Superior temporal gyrus (tissue), 1 donor: ENCODE measurements around the gene ARTN.

Source experiments
- DNase-seq: peaks from one replicate; pipeline ENCODE4 v3.0.0-alpha.2; 2016; ENCODE audit errors: extremely low spot score

The ARTN gene

DNA sequence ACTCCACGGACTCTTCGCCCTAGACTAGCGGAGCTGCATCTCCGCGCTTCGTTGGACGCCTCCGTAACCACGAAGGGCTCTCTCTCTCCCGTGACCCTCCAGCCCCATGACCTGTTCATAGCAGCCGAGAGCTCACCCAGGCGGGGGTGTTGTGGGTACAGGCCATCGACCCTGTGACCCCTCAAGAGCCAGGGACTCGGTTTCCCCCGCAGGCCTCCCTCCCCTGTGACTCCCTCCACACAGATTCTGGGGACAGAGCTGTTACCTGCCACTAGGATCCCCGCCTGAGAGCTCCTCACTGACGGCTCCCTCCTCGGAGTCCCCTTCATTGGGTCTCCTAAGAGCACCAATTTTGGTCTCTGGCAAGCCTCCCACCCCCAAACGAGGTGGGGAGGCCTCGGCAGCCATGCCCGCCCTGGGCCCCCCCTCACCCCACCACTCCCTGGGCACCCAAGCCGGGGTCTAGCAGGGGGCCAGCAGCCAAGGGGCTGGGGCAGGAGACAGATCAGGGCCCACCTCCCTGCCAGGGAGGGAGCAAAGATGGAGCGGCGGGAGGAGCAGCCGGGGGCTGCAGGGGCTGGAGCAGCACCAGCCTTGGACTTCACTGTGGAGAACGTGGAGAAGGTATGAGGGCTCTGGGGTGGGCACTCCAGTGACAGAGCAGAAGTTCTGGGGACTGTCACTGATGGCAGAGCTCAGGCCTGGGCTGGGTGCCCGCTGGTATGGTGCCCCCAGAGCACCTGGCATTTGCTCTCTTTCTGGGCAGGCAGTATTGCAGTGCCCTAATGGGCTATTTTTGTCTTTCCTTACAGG lies 13.7 kb downstream of the ARTN start:
- DNase-seq = no peak

DNA sequence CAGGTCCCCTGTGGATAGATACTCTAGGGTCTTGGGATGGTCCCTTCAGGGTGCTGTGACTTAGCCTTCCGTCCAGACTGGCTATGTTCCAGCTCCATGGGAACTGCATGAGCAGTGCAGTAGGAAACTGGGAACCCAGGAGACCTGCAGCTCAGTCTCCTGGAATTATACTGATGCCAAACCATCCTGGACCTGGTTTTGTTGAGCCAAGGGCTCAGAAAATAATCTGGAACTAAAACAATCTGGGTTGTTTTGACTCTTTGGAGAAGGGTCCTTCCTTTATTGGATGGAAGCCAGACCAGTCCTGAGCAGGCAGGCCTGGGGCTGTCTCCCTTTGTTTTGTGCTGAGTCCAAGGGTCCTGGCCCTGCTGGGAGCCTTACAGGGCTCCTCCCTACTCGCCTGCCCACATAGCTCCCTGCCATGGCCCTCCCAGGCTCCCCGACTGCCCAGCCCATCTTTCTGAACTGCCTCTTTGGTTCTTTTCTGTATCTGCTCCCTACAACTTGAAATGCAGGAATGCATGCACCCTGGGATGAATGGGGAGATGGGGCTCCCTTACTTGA lies 14.4 kb downstream of the ARTN start:
- DNase-seq = peak; percentile 53

DNA sequence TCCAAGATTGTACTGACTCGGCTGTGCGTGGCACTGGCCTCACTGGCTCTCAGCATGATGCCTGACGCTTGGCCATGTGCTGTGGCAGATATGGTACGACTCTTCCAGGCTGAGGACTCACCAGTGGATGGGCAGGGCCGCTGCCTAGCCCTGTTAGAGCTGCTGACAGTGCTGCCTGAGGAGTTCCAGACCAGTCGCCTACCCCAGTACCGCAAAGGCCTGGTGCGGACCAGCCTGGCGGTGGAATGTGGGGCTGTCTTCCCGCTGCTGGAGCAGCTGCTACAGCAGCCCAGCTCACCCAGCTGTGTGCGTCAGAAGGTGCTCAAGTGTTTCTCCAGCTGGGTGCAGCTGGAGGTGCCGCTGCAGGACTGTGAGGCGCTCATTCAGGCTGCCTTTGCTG lies 16.1 kb downstream of the ARTN start:
- DNase-seq = no peak

DNA sequence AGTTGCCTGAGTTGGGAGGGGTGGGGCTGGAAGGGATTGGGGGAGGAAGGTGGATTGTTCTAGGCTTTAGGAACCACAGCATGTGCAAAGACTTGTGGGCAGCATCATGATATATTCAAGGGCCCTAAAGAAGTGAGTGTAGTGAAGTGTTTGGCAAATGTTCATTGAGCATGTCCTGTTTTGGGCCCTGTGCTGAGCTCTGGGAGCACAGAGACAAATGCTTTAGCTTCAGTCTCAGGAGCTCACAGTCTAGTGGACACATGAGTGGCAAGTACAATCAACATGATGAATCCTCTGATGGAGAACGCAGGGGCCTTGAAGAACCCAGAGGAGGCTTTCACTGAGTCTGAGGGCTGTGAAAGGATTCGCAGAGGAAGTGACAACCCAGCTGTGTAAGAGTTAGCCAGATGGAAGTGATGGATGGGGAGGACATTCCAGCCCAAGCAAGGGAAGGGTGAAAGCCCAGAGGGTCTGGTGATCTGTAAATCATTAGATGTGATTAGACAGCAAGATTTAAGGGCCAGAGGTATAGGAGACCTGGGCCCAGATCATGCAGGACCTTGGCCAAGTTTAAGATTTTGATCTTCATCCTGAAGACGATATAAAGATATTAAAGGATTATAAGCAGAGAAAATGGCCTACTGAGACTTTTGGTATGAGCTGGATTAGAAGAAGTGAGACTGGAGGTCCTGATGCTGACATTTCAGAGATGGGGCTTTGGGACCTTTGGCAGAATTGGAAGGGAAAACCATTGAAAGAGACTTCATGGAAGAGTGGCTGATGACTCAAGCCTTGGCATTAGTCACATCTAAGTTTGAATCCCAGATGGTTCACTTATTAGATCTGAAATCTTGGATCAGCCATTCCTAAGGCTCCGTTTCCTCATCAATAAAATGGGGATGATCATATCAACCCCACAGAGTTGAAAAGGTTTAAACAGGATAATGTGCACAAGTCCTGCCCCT lies 17.7 kb downstream of the ARTN start:
- no peak for DNase-seq

DNA sequence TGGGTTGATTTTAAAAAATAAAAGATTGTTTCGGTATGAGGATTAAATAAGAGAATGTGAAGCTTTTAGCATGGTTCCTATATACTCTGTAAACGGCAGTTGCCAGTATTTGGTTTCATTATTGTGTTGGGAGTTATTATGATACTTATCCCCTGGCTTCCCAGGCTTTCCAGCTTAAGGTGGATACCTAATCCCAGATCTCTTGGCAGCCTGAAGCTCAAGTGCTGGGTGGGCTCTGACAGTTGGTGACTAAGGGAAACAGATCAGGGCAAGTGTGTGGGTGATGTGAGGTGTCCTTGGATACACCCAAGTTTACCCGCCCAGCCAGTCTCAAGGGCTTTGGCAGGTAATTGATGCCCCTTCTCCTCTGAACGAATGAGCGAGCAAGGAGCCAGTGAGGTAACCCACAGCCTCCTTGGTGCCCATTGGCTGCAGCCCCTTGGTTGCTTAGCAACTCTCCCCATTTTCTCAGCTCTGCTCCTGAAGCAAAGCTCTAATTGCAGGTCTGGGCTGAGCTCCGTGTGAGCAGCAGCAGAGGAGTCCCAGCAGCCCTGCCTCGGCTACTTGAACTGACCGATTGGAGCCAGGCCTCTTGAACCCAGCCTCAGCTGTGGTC lies 19.2 kb downstream of the ARTN start:
- peak; percentile 62 for DNase-seq

DNA sequence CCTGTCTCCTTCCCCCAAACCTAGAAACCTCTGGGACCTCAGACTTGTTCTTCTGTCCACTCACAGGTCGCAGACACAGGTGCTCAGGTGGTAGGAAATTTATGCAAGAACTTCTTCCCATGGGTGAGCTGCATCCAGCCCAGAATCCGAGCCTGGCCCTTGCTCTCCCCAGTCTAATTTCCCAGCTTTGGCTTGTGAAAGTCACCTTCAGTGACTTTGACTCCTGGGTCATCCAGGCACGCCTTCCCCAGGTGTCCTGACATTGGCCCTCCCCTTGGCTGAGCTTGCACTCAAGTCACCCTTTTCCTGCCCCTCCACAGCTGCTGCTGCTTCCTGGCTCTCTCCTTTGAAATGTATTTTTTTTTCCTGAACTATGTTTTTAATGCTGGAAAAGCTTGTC lies 19.8 kb downstream of the ARTN start:
- DNase-seq = no peak

DNA sequence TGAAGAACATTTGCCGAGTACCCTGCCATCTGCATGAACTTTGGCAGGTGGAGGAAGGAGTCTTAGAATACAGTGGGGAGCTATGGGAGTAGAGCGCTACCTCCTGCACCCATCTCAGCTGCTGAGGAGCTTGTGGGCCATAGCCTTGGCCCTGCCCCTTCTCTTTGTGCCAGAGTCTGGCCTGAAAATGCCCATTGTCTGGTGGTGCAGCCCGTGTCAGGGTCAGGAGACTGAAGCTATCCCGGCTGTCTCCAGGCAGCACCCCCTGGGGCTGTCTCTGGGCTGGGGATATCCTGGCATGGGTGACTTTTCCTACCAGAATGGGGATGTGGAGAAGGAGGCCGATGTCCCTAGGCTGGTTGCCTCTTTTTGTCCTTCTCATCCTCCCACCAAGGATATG lies 20.4 kb downstream of the ARTN start:
- peak; percentile 94 for DNase-seq

DNA sequence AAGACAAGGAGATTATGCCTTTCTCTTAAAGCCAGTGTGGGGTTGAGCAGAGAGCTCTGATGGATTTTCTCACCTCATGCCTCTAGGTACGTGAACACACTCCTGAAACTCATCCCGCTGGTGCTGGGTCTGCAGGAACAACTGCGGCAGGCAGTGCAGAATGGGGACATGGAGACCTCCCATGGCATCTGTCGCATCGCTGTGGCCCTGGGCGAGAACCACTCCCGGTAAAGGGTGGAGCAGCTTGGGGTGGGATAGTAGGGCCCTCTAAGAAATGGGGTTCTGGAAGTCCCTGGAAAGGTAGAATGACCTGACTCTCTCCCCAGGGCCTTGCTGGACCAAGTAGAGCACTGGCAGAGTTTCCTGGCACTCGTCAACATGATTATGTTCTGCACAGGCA lies 22.6 kb downstream of the ARTN start:
- no peak for DNase-seq

DNA sequence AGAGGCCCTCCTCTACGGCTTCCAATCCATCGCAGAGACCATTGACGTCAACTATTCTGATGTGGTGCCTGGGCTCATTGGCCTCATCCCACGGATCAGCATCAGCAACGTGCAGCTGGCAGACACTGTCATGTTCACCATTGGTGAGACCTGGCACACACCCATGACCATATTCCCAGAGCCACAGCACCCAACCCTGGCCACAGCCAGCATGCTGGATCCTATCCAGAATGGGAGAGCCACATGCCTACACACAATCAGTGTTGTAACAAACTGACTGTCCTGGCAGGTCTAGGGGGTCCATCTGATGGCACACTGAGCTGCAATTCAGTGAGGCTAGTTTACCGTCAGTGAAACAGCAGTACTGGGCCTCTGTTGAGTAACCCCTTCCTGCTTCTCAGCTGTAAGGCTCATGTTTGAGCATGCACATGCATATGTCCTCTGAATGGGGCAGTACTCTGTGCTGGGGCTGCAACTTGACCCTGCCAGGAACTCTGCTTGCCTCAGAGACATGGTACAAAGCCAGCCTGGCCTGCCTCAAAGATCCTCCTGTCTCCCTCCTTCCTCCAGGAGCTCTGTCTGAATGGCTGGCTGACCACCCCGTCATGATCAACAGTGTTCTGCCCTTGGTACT lies 23.9 kb downstream of the ARTN start:
- no peak for DNase-seq

DNA sequence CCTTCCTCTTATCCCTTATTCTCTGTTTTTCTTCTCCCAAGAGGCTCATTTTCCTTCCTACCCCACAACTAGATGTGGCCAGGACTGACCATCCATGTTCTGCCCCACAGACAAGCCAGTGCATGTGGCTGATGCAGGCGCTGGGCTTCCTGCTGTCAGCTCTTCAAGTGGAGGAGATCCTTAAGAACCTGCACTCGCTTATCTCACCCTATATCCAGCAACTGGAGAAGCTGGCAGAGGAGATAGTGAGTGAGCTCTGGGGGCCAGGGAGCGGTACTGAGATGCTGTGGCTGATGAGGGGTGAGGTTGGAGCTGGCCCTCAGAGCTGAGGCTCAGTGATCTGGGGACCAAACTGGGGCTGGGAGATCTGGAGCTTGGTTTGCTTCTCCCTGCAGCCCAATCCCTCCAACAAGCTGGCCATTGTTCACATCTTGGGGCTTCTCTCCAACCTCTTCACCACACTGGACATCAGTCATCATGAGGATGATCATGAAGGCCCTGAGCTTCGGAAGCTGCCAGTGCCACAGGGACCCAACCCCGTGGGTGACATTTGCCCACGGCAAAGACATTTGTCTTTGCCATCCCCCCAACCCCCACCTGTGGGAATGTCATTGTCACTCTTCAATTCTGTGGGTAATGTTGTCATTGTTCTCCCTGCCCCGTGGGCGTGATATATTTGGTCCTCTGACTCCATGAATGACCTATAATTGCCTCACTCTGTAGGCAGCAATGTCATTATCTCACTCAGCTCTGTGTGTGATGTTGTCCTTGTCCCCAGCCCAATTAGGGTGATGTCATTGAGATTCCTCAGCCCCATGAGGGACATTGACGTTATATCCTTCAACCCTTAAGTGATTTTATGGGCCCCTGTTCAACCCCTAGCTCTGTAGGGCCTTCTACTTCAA lies 25.0 kb downstream of the ARTN start:
- DNase-seq = peak; percentile 57

DNA sequence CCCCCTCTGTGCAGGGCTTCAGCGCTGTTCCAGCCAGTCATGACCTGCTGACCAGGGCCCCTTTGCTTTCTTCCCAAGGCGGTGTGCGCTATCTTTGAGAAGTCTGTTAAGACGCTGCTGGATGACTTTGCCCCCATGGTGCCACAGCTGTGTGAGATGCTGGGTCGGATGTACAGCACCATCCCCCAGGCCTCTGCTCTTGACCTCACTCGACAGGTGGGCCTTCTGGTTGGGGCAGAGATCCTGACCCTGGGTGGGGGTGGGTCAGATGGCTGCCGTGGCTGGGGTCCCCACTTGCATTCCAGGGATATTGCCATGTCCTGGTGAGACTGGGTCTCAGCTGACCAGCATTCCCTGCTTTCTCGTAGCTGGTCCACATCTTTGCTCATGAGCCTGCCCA lies 27.2 kb downstream of the ARTN start:
- DNase-seq = no peak

DNA sequence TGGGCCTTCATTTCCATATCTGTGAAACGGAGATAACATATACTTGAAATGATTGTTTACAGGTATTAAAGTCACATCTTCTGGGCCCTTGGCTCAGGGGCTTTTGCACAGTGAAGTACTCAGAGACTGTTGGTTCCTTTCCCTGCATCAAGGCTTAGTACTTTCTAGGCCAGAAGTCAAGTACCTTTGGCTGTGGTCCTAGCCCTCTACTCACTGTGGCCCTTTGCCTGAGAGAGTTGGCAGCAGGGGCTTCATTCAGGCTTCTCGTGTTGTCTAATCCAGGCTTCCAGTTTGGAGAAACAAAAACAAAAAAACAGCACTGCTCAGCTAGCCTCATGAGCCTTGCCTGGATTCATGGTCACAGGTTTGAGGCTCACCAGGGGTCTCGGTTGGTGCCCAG lies 28.1 kb downstream of the ARTN start:
- DNase-seq = no peak

DNA sequence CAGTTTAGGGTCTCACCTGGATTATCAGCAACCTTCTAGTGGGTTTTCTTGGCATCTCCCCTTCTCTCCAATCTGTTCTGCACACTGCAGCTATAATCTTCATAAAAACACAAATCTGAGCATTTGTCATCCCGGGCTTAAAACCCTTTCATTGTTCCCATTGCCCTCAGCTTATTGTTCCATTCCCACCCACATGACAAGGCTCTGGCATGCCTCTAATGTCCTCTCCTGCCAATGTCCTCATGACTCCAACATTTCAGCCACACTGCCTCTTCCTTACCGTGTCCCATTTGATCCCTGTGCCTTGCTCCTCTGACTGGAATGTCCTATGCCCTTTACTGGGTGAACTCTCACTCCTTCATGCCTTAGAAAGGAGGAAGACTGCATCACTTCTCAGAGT lies 28.7 kb downstream of the ARTN start:
- DNase-seq = peak; percentile 84

DNA sequence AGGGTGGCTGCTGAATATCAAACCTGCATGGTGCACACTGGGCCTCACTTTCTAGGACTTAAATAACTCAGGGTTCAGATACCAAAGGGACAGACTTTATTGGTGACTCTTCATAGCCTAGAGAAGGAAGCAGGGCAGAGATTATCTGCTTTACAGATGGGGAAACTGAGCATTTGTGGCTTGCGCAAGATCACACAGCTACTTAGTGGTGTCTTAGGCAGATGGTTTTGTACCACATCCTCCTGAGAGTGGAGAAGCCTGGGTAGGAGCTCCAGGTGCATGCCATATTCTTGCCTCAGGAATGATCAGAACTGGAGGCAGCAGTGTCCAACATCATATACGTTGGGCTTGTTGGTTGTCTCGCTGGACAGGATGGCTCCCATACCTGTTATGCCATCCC lies 29.4 kb downstream of the ARTN start:
- no peak for DNase-seq

DNA sequence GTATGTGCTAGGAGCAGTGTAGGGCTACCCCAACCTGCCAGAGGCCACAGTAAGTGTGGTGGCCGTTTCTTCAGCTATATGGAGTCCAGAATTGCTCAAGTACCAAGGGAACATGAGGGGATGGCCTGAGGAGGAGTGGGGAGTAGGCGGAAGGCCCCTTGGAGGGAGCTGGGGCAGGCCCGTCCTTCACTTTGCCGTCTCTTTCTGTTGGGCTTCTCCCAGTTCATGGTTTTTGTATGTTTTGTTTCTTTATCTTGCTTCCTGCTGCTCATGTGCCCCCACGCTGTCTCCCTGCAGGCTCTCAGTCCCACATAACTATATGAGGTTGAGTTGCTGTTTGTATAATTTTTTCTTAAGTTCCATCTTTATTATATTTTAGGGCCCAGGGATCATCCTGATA lies 30.3 kb downstream of the ARTN start:
- no peak for DNase-seq

DNA sequence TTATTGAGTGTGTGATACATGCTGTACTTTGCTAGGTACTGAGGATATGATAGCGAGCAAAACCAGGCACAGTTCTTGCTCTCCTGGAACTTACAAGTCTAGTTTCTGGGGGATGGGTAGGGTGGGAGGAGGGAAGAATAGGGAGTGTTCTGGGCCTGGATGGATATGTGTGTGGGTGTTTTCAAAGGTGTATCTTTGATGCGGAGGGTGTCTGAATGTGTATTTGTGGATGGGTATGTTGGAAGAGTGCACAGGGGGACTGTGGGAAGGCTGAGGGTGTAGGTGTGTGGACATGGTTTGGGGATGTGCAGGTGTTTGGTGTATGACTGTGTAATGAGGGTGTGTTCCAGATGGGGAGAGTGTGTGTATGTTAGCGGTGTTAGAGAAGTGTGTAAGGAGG lies 31.7 kb downstream of the ARTN start:
- no peak for DNase-seq

DNA sequence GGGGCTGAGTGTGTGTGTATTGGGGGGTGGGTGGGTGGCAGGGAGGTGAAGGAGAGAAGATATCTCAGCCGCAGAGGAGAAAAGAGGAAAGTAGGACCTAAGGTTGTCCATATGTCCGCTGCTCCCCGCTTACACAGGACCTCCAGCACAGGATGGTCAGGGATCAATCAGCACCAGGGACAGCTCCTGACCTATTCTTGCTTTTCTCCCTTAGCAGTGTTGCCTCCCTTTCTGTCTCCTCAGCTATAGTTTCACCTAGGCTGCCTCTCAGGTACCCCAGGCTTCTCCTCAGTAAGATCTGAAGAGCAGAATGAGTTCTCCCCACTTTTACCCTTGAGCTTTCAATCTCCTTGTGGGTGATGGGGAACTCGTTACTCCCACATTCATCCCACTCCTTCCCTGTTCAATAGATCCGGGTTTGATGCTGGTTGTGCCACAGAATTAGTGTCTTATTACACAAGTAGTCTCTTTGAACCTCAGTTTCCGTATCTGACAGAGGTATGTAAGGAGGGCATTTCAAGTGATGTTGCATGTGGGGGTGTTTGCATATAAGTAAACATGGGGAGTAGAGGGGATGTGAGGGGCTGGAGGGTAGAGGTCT lies 34.8 kb downstream of the ARTN start:
- no peak for DNase-seq

DNA sequence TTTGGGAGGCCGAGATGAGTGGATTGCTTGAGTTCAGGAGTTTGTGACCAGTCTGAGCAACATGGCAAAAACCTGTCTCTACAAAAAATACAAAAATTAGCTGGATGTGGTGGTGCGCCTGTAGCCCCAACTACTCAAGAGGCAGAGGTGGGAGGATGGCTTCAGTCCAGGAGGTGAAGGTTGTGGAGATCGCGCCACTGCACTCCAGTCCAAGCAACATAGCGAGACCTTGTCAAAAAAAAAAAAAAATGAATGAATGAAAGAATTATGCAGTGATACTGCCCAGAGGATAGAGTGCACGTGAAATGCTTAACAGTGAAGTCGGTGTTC lies 35.8 kb downstream of the ARTN start:
- DNase-seq = no peak

DNA sequence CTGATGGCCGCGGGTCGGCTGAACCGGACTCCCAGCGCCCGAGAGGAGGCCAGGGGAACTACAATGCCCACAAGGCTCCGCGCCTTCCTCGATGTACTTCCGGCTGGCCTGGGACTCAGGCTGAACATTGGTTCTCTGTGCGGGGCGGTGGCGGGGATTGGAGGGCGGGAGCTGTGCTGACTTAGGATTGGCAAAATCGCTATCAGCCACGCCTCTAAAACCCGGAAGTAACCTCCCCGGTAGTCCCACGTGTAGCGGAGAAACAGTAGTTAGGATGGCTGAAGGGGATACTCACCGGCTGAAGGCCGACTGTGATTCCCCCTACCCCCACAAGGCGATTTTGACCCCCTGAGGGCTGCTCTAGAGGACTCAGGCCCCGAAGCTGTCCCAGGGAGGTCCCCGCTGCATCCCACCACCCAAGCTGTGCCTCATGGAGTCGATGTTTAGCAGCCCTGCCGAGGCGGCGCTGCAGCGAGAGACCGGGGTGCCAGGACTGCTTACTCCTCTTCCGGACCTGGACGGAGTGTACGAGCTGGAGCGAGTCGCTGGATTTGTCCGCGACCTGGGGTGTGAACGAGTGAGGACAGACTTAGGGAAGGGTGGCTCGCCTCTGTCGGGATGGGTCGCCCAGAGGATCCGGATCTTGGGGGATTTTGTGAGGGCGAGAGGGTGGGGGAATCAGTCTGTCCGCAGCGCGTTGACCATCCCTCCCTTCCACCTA lies 36.3 kb downstream of the ARTN start, which contains the start of gene DPH2:
TSS of gene DPH2 (plus strand) at position 265 of the 721 bp plus-strand sequence. CDS start at position 431, 166 bp downstream.
- DNase-seq = peak; percentile 98

DNA sequence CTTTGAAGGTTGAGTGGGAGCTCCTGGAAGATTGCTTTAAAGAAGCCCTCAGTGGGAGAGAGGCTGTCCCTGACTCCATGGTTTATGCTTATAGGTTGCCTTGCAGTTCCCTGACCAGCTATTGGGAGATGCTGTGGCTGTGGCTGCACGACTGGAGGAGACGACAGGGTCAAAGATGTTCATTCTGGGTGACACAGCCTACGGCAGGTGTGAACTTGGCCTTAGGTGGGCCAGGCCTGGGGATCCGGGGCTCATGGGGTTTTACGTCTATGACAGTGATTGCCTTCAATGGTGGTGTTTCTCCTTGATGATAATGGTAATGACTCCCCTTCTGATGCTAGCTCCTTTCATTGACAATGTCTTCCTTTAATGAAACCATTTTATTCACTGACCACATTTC lies 36.9 kb downstream of the ARTN start:
- DNase-seq = no peak
